H1 (cell line): Measurements from ENCODE around the gene MAP2K2. TPM values are rescaled to one million over a fixed set of nuclear protein-coding genes. Genes with fewer than 3 reads are reported as not detected.

Experiments used
- CTCF ChIA-PET: fragments of 300-600 bp; sonication (Branson Sonifier 250); formaldehyde crosslinking; loops from one replicate; lab custom pipeline; 2021; ENCODE audit not compliant: partially characterized antibody; lab: Charles Lee
- POLR2A ChIA-PET: fragments of 300-600 bp; sonication (Branson Sonifier 250); formaldehyde crosslinking; loops from one replicate; lab custom pipeline; 2021; ENCODE audit warnings: inconsistent platforms; ENCODE audit not compliant: partially characterized antibody; lab: Charles Lee
- DNase-seq, 2 experiments: peaks; one replicate each; pipeline versions ENCODE4 v3.0.0 to v3.0.0-alpha.2; 2010 to 2022; ENCODE audit warnings: low spot score in 2 of 2, low read depth in 1 of 2, mixed read lengths in 1 of 2
- FAIRE-seq: peaks from 2 replicates; lab custom pipeline; 2011; peaks lifted over from hg19 to GRCh38; lab: Jason Lieb, UNC
- H2AFZ ChIP-seq: 2 replicates; pipeline ENCODE4 v1.8.1; 2012; ENCODE audit warnings: low read length, inconsistent platforms
- H2AK5ac ChIP-seq: 2 replicates; pipeline ENCODE4 v1.6.1; 2013; ENCODE audit warnings: low read depth, low read length
- H2BK120ac ChIP-seq: replicated peaks from 2 replicates; pipeline ENCODE3; 2013; ENCODE audit warnings: low read depth, low read length, inconsistent platforms
- H2BK12ac ChIP-seq: 2 replicates; pipeline ENCODE4 v1.6.1; 2013; ENCODE audit warnings: low read depth, low read length
- H2BK15ac ChIP-seq: 2 replicates; pipeline ENCODE4 v1.6.1; 2013; ENCODE audit warnings: low read length
- H2BK20ac ChIP-seq: 2 replicates; pipeline ENCODE4 v1.6.1; 2013; ENCODE audit warnings: low read length
- H2BK5ac ChIP-seq: 2 replicates; pipeline ENCODE4 v1.6.1; 2013; ENCODE audit warnings: low read depth, low read length
- H3K14ac ChIP-seq: 2 replicates; pipeline ENCODE4 v1.6.1; 2013; ENCODE audit warnings: inconsistent platforms; ENCODE audit not compliant: insufficient read length
- H3K18ac ChIP-seq: 2 replicates; pipeline ENCODE4 v1.6.1; 2013; ENCODE audit warnings: low read length; ENCODE audit errors: extremely low read depth
- H3K23ac ChIP-seq: 2 replicates; pipeline ENCODE4 v1.6.1; 2013; ENCODE audit warnings: inconsistent platforms; ENCODE audit not compliant: insufficient read length
- H3K23me2 ChIP-seq: 2 replicates; pipeline ENCODE4 v1.6.1; 2013; ENCODE audit warnings: low read depth, low read length
- H3K27ac ChIP-seq: 2 replicates; pipeline ENCODE4 v1.6.1; 2011; ENCODE audit warnings: low read depth, low read length, inconsistent platforms
- H3K27me3 ChIP-seq, 4 experiments: replicated peaks in 1 of 4; 1 replicate in 1 of 4; 2 replicates in 3 of 4; pipeline versions ENCODE4 v1.6.1 to v1.8.1; 2011 to 2013; ENCODE audit warnings: low read length in 3 of 4, mild to moderate bottlenecking in 3 of 4, inconsistent platforms in 2 of 4, mixed read lengths in 2 of 4, moderate library complexity in 1 of 4; ENCODE audit not compliant: control insufficient read depth in 3 of 4, insufficient read depth in 3 of 4; ENCODE audit errors: extremely low read depth in 1 of 4
- H3K36me3 ChIP-seq, 4 experiments: 2 replicates each; pipeline versions ENCODE4 v1.6.1 to v1.8.1; 2011 to 2013; ENCODE audit warnings: mild to moderate bottlenecking in 4 of 4, low read length in 3 of 4, moderate library complexity in 2 of 4, control low read depth in 1 of 4, inconsistent platforms in 1 of 4; ENCODE audit not compliant: insufficient read depth in 4 of 4, control insufficient read depth in 2 of 4
- H3K4ac ChIP-seq: replicated peaks from 2 replicates; pipeline ENCODE3; 2013; ENCODE audit warnings: low read length, low read depth, mixed read lengths, inconsistent platforms; ENCODE audit not compliant: insufficient read length
- H3K4me1 ChIP-seq, 4 experiments: replicated peaks in 1 of 4; 1 replicate in 1 of 4; 2 replicates in 3 of 4; pipeline versions ENCODE4 v1.6.1 to v1.8.1; 2011 to 2013; ENCODE audit warnings: low read length in 3 of 4, inconsistent platforms in 2 of 4, mixed read lengths in 1 of 4; ENCODE audit not compliant: insufficient read depth in 4 of 4, control insufficient read depth in 3 of 4
- H3K4me2 ChIP-seq, 2 experiments: 2 replicates each; pipeline versions ENCODE4 v1.6.1 to v1.8.1; 2011 to 2013; ENCODE audit warnings: low read depth in 2 of 2, low read length in 2 of 2, control low read depth in 1 of 2, inconsistent platforms in 1 of 2, mild to moderate bottlenecking in 1 of 2; ENCODE audit not compliant: insufficient read depth in 1 of 2
- H3K4me3 ChIP-seq, 4 experiments: fragments of 200-600, 300-600 bp in 1 of 4; sonication (generic), shearing (Covaris generic), sonication (Bioruptor Twin) in 1 of 4; 2 replicates each; pipeline versions ENCODE4 v1.5.1 to v1.8.1; 2011 to 2016; ENCODE audit warnings: low read length in 4 of 4, low read depth in 3 of 4, control low read depth in 2 of 4, inconsistent platforms in 2 of 4, mild to moderate bottlenecking in 2 of 4, mixed read lengths in 1 of 4, moderate library complexity in 1 of 4; ENCODE audit not compliant: insufficient read depth in 2 of 4; ENCODE audit errors: extremely low read depth in 1 of 4
- H3K56ac ChIP-seq: replicated peaks from 2 replicates; pipeline ENCODE3; 2013; ENCODE audit warnings: low read depth, mild to moderate bottlenecking, mixed read lengths, low read length, inconsistent platforms; ENCODE audit not compliant: insufficient read length
- H3K79me1 ChIP-seq: 2 replicates; pipeline ENCODE4 v1.6.1; 2013; ENCODE audit warnings: low read depth, low read length, control low read depth
- H3K79me2 ChIP-seq, 2 experiments: 2 replicates each; pipeline versions ENCODE4 v1.6.1 to v1.8.1; 2012 to 2013; ENCODE audit warnings: low read length in 2 of 2, mild to moderate bottlenecking in 2 of 2, inconsistent platforms in 1 of 2; ENCODE audit not compliant: insufficient read depth in 2 of 2, control insufficient read depth in 1 of 2
- H3K9ac ChIP-seq, 4 experiments: replicated peaks in 1 of 4; 1 replicate in 1 of 4; 2 replicates in 3 of 4; pipeline versions ENCODE4 v1.6.1 to v1.8.1; 2011 to 2013; ENCODE audit warnings: low read depth in 3 of 4, low read length in 3 of 4, control low read depth in 2 of 4, mild to moderate bottlenecking in 2 of 4, moderate library complexity in 2 of 4, inconsistent platforms in 1 of 4; ENCODE audit errors: extremely low read depth in 1 of 4
- H3K9me3 ChIP-seq, 2 experiments: 2 replicates each; pipeline versions ENCODE4 v1.6.1 to v1.8.1; 2012 to 2013; ENCODE audit warnings: mild to moderate bottlenecking in 2 of 2, moderate library complexity in 2 of 2, control low read depth in 1 of 2, inconsistent platforms in 1 of 2, low read depth in 1 of 2, low read length in 1 of 2, mixed read lengths in 1 of 2; ENCODE audit not compliant: insufficient read depth in 2 of 2
- H4K20me1 ChIP-seq, 2 experiments: replicated peaks in 1 of 2; 2 replicates each; pipeline versions ENCODE3 to v1.8.1; 2011 to 2013; ENCODE audit warnings: inconsistent platforms in 2 of 2, low read length in 2 of 2, mild to moderate bottlenecking in 1 of 2; ENCODE audit not compliant: insufficient read depth in 2 of 2, control insufficient read depth in 1 of 2
- H4K5ac ChIP-seq: 2 replicates; pipeline ENCODE4 v1.6.1; 2013; ENCODE audit warnings: low read length, low read depth, mixed read lengths, inconsistent platforms; ENCODE audit not compliant: insufficient read length
- H4K8ac ChIP-seq: 2 replicates; pipeline ENCODE4 v1.8.0; 2013; ENCODE audit warnings: mild to moderate bottlenecking, moderate library complexity, low read length, inconsistent platforms; ENCODE audit not compliant: insufficient read depth; ENCODE audit errors: extremely low read depth
- H4K91ac ChIP-seq: replicated peaks from 2 replicates; pipeline ENCODE3; 2013; ENCODE audit warnings: low read length, mixed read lengths, inconsistent platforms; ENCODE audit not compliant: insufficient read length
- HDAC6 ChIP-seq: IDR thresholded peaks from one replicate; pipeline ENCODE4 v1.7.1; 2012; ENCODE audit warnings: low read depth, mild to moderate bottlenecking, inconsistent platforms, low read length, moderate library complexity
- JUND ChIP-seq: IDR thresholded peaks from 2 replicates; pipeline ENCODE4 v1.6.1; 2011; ENCODE audit warnings: mild to moderate bottlenecking, improper control_type of control experiment, low read length
- KDM5A ChIP-seq: fragments of 200-600 bp; IDR thresholded peaks from 2 replicates; pipeline ENCODE4 v1.7.1; 2012; ENCODE audit warnings: mild to moderate bottlenecking, low read length, inconsistent platforms, mixed read lengths
- POLR2AphosphoS5 ChIP-seq: IDR thresholded peaks from 2 replicates; pipeline ENCODE4 v1.6.1; 2011; ENCODE audit warnings: low read depth, low read length
- SIRT6 ChIP-seq: IDR thresholded peaks from one replicate; pipeline ENCODE4 v1.7.1; 2012; ENCODE audit warnings: low read length, inconsistent platforms
- TAF1 ChIP-seq: IDR thresholded peaks from 2 replicates; pipeline ENCODE4 v1.6.1; 2011; ENCODE audit warnings: mild to moderate bottlenecking, low read depth, low read length
- WGBS, 2 experiments: shearing (Covaris generic) in 1 of 2; methylation state at CpG; one replicate each; pipeline versions ENCODE4 v1.1.6 to v1.1.7; 2013 to 2015; ENCODE audit warnings: low lambda C conversion rate in 2 of 2, mixed read lengths in 2 of 2, inconsistent platforms in 1 of 2, low coverage in 1 of 2, missing lambda C conversion rate in 1 of 2; ENCODE audit not compliant: insufficient replicate concordance in 2 of 2, insufficient coverage in 1 of 2, insufficient read length in 1 of 2; ENCODE audit errors: extremely low coverage in 1 of 2, missing lambda C conversion rate in 1 of 2; 5-methylcytosine and 5-hydroxymethylcytosine counted together
- polyA plus RNA-seq, 7 experiments: library from polyadenylated mRNA; depleted of rRNA in 3 of 7; stranded (reverse) in 5 of 7; unstranded in 2 of 7; fragments of >200 nt in 5 of 7; fragments of 200-250 nt in 2 of 7; gene quantifications; 1 replicate in 5 of 7; 2 replicates in 1 of 7; 4 replicates in 1 of 7; pipeline versions ENCODE4 v1.2.1 to v1.2.3, GENCODE V29; 2011 to 2013; ENCODE audit warnings: missing spikeins in 2 of 7, mixed read lengths in 2 of 7
- total RNA-seq: library from RNA; stranded (reverse); fragmentation: NEBNext Ultra II Directional; extraction: Animal tissue kit (Norgen Biotek cat#: 25700); gene quantifications from 2 replicates; pipeline ENCODE4 v1.2.1, GENCODE V29; 2021

Gene MAP2K2
- total and polyA plus RNA-seq, 2 of the 8 experiments (the other 6 are each of a cell fraction or from before 2014, with no cell fraction given), result 111 to 162 TPM

- Histone ChIP-seq H3K9ac (no peak overlapping the region), H3K14ac (no peak overlapping the region), H3K56ac (no peak overlapping the region), H3K18ac (no peak overlapping the region), H3K27ac (no peak overlapping the region), H3K4me3 (no peak overlapping the region), H3K4me2 (no peak overlapping the region), H4K91ac (no peak overlapping the region), H2AK5ac (no peak overlapping the region), H2BK15ac (no peak overlapping the region), H3K4ac (no peak overlapping the region), H3K9me3 (no peaks in the 10 kb centered on the region), H3K23ac (no peak overlapping the region), H4K8ac (no peak overlapping the region), H4K20me1 (no peaks in the 10 kb centered on the region), H3K23me2 (no peaks in the 10 kb centered on the region), H2BK20ac (no peak overlapping the region), H3K27me3 (no peaks in the 10 kb centered on the region; a peak in 1 of 7 replicates), H4K5ac (no peak overlapping the region), H3K79me2 (no peaks in the 10 kb centered on the region), H3K79me1 (no peaks in the 10 kb centered on the region), H3K36me3 (no peaks in the 10 kb centered on the region), H2BK120ac (no peak overlapping the region), H2BK5ac (no peak overlapping the region), H3K4me1 (peaks cover 0 to 13% (median 6%) of the 10 kb centered on the region in 4 experiments; a peak in 5 of 7 replicates), H2AFZ (no peak overlapping the region), H2BK12ac (no peak overlapping the region; the same call in 1 of the 2 replicates)
- CTCF ChIA-PET, result no interaction called here
- 89% methylated on average over 6 of the region's 9 CpGs; no CpG with 5 or more reads in 1 of the 2 experiments for WGBS, 2 experiments
- no peak for FAIRE-seq
- no peak for DNase-seq
- TF ChIP-seq HDAC6 (no peak), JUND (no peak), KDM5A (no peak), TAF1 (no peak), SIRT6 (no peak), POLR2AphosphoS5 (no peak)
- POLR2A ChIA-PET, result interaction anchor here (0.6 kb wide), 1 partner anchor 195 kb away, joined by 3 read pairs; the partner anchor contains the start of gene ATCAY
These were observed 48.5 kb downstream of the MAP2K2 start for GRCh38 chr19:4075373-4075772.
